Dermis blood vessel endothelial cell (primary cell): ENCODE measurements around the gene LSM3. TPM values are rescaled to one million over a fixed set of nuclear protein-coding genes. Genes with fewer than 3 reads are reported as not detected.

Source experiments
- DNase-seq: peaks from one replicate; pipeline ENCODE4 v3.0.0; 2010
- total RNA-seq: library from RNA; depleted of rRNA; stranded (reverse); fragments of >200 nt; gene quantifications from 2 replicates; pipeline ENCODE4 v1.2.3, GENCODE V29; 2014

The LSM3 gene
- total RNA-seq, 1 donor from 2014 or later, result 10.2 TPM

GRCh38 chr3:14242490-14243311 lies 64.1 kb downstream of the LSM3 start:
- DNase-seq, result no peak

- DNase-seq, result no peak
Measured at GRCh38 chr3:14243782-14244181, 65.2 kb downstream of the LSM3 start.

- DNase-seq, result no peak
Measured at GRCh38 chr3:14244521-14245247, 66.1 kb downstream of the LSM3 start.

GRCh38 chr3:14245248-14245639 lies 66.6 kb downstream of the LSM3 start:
- DNase-seq, result no peak

- no peak for DNase-seq
Measured at GRCh38 chr3:14245822-14246221, 67.2 kb downstream of the LSM3 start.

- no peak for DNase-seq
Measured at GRCh38 chr3:14246414-14246813, 67.8 kb downstream of the LSM3 start.

- DNase-seq, result no peak
Measured at GRCh38 chr3:14248477-14248848, 69.8 kb downstream of the LSM3 start.

- DNase-seq, result no peak
Measured at GRCh38 chr3:14248849-14249523, 70.4 kb downstream of the LSM3 start.

Other genes with a start within 250 kb of the LSM3 start
- gene CHCHD4, start 53.9 kb upstream of the LSM3 start, total RNA-seq, result 16.0 and 19.5 TPM in 2 replicates
- 113 and 121 TPM in 2 replicates for gene TMEM43, start 53.8 kb upstream of the LSM3 start, total RNA-seq
- gene XPC, start 216 bp upstream of the LSM3 start, total RNA-seq, result 43.6 and 60.0 TPM in 2 replicates
- gene SLC6A6, start 223.8 kb downstream of the LSM3 start, total RNA-seq, result 10.9 and 28.6 TPM in 2 replicates